Measurements from ENCODE around the gene AKAP12.
"Not testable (repeated sequence)": the region's sequence is repeated elsewhere in the genome, so short reads cannot be mapped to it uniquely, and the experiment has no call there.

The AKAP12 gene

DNA sequence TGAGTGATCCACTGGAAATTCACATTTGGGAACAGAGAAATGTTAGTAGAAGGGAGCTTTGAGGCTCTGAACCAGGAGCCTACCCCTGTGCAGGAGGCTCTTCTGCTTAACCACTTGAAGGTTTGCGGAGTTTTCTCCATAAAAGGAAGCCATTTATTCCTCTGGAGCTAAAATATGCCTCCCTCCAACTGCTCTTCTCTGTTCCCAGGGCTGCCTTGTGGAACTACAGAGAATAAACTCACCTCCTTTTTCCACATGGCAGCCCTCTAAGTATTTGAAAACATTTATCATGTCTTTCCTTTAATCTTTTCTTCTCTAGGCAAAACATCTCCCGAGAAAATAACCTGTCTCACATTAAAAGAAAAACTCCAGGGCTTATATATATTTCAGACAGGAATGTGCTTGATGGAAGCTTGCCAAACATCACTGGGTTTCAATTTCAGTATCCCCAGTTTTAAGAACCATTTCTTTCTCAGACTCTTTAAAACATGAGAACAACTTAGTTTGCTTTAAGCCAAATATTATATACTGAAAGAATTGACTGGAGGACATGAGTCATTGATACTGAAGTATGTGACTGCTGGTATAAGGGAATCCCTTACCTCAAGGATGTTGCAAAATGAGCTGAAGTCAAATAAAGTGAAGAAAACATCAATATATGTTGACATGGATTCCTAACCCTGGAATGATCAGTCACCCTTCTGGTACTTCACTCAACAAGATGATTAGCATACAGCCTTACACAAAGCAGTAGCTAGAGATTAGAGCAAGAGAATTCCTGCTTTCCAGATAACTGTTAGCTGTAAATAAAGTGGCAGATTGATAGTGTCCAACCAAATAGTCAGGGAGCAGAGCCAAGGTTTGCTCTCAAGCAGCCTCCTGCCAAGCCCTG is 77.6 kb downstream of the AKAP12 start:
- no peak for DNase-seq

GRCh38 chr6:151317995-151318365 is 78.2 kb downstream of the AKAP12 start:
- no peak for DNase-seq

GRCh38 chr6:151320140-151320539 is 80.4 kb downstream of the AKAP12 start:
- no peak for DNase-seq

DNA sequence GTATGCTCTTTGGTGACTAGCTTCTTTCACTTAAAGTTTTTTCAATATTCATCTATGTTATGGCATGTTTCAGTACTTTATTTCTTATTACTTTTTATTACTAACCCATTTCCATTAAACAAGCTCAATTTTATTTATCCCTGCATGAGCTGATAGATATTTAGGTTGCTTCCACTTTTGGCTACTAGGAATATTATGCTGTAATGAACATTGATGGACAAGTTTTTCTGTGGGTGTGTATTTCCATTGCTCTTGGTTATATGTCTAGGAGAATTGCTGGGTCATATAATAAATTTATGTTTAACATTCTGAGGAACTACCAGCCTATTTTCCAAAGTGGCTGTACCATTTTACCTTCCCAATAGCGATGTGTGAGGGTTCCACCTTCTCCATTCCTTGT is 81.7 kb downstream of the AKAP12 start:
- no peak for DNase-seq

DNA sequence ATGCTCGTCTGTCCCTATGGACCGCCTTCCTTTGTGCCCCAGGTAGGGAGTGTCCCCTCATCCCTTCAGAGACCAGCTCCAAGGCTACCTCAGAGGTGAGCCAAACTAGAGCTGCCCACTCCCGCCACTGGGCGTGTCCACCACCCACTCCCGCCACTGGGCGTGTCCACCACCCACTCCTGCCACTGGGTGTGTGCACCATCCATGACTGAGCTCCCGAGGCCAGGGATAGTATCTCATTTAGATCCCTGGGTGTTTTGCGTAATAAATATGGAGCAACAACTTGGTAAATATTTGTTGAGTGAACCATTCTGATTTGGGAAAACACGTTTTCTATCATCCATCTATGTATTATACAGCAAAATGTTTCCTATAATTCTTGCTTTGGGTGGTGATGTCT is 82.8 kb downstream of the AKAP12 start:
- DNase-seq = no peak

DNA sequence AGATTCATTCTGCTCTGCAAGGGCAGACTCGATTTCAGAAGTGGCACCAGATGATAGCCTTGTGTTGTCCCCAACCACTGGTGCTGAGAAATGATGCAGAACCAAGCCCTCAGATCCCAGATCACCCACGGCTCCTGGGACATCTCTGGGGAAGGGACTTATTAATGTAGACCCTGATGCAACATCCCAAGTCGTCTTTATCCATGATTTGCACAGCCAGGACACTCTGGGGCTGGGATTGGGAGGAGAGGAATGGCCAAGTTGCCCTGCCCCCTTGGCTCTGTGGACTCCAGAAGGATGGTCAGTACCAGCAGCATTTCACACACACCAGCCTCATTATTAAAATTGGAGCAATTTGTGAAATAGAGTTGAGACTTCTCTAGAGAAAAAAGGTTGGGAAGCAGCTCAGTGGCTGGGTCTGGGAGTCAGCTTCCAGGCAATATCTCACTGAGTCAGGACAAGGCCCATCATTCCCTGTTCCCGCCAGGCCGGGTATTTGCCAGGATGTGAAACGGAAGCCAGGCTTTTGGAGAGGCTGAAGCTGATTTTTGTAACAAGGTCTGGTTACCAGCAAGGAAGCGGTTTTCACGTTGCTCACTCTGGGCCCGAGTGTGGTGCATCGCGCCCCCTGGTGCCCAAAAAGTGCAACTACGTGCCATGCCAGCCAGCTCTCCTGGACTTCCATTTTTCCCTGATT is 84.2 kb downstream of the AKAP12 start:
- DNase-seq = peak; percentile 60

DNA sequence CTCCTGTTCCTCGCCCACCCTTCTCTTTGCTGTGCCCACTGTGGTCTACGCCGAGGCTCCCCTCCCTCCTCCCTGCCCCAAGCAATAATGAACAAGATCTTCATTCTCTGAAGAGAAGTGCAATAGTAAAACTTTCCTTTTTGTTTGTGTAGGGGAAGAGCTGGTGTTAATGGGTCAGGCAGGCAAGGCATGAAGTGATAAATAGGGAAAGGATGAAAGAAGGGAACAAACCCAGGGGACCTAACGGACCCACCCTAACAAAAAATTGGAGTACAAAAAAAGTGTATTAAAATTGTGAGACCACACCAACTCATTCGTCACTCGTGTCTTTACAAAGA is 84.7 kb downstream of the AKAP12 start:
- no peak for DNase-seq

- peak; percentile 8 for DNase-seq
Observed at GRCh38 chr6:151325075-151326050, 85.6 kb downstream of the AKAP12 start.

DNA sequence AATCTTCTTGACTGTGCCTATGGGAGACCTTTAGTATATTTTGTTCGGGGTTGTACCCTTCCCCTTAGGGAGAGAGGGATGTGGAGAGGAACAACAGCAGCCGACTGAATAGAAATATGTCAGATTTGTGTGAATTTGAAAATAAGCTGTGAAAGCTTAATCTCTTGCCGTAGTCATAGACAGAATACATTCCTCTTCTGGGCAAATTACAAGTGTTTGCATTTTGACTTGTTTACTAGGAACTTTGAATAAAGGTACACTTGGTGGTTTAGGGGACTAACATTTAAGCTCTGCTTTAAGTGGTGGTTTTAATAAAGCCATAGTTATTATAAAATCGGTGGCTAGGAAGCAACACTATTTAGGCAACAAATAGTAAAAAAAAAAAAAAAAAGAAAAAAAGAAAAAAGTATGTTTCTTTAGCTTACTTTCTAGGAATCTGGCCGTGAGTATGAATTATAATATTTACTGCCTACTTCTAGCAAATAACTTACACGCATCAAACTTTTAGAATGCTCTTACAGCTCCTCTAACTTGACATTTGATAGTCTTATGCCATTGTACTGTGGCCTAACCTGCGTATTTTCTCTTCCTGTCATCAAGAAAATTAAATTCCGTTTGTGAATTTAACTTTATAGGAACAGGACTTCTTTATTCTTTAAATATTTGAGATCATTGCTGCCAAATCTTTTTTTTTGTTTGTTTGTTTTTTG is 86.5 kb downstream of the AKAP12 start:
- DNase-seq = no peak

DNA sequence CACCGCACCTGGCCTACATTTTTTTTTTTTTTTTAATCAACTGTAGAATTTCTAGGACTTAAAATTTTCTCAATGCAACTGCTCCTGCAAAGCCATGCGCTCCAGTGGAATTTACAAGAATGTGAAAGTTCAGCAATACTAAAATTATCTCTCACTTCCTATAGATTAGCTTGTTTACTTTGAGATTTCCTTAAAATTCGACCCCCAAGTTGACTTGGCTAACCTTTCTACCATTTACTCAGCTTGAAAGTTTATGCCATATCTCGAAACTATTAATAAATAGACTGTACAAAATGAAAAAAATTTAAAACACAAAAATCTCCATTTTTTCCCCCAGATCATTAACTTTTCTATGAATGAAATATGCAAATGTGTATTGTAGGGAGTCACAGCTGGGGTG is 87.3 kb downstream of the AKAP12 start:
- no peak for DNase-seq

DNA sequence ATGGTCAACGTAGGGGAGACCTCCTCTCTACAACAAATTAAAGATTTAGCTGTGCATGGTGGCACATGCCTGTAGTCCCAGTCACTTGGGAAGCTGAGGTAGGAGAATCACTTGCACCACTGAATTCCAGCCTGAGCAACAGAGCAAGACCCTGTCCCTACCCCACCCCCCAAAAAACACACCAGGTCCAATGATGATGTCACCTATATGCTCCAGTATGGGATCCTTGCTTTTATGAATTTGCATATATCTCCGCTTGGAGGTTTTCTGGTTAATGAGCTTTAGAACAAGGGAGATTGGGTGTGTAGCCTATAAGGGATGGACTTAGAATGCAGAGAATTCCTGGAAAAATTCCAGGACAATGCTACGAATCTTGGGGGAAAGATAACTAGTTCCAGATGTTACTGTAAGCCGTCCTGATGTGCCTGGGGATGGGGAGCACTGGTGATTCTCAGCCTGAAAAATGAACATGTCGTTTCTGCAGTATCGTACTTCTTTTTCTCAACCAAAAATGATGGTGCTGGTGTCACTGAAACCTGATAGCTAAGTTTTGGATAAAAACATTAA is 90.4 kb downstream of the AKAP12 start:
- DNase-seq = no peak

DNA sequence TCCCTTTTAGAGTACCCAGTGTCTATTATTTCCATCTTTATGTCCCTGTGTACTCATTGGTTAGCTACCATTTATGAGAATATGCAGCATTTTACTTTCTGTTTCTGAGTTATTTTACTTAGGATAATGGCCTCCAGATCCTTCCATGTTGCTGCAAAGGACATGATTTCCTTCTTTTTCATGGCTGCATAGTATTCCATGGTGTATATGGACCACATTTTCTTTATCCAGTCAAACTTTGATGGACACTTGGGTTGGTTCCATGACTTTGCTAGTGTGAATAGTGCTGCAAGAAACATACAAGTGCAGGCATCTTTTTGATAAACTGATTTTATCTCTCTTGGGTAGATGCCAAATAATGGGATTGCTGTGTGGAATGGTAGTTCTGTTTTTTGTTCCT is 96.2 kb downstream of the AKAP12 start:
- no peak for DNase-seq

DNA sequence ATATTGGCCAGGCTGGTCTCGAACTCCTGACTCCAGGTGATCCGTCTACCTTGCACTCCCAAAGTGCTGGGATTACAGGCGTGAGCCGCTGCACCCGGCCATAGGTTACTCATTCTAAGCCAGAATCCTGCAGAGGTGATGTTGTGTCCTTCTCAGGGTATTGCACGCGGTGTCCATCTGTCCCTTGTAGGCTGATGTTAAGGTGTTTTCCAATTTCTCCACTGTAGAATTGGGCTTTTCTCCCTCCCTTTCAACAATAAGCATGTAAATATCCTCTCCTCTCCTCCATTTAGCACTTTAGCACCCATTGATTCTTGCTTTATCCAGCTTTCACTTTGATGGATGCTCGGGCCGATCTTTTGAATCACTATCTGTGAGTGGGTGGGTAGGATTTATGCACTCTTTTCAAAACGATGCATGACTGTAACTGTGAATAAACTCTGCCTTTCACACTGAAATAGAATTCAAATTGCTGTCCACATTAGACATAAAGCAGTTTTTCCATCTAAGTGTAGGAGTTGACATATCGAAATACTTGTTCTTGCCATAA is 99.0 kb downstream of the AKAP12 start:
- DNase-seq = no peak

DNA sequence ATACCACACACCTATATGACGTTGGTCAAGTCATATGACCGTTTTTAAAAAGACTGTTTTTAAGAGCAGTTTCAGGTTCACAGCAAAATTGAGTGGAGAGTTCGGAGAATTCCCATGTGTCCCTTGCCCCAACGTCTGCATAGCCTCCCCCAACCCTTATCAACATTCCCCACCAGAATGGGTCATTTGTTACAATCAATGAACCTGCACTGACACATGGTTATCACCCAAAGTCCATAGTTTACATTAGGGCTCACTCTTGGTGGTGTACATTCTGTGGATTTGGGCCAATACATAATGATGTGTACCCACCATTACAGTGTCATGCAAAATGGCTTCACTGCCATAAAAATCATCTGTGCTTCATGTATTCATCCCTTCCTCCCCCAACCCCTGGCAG is 99.6 kb downstream of the AKAP12 start:
- DNase-seq = no peak

GRCh38 chr6:151340219-151340978 is 100.6 kb downstream of the AKAP12 start:
- DNase-seq = no peak

GRCh38 chr6:151341476-151342195 is 101.9 kb downstream of the AKAP12 start:
- no peak for DNase-seq

DNA sequence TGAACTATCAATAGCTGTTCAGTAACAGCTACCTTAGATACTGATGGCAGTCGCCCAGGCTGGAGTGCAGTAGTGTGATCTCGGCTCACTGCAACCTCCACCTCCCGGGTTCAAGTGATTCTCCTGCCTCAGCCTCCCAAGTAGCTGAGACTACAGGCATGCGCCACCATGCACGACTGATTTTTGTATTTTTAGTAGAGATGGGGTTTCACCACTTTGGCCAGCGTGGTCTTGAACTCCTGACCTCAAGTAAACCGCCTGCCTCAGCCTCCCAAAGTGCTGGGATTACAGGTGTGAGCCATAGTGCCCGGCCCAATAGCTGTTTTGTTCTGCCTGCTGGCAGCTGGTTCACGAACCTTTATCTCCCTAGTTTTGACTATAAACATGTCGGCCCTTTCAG is 103.0 kb downstream of the AKAP12 start:
- DNase-seq = not testable (repeated sequence)

DNA sequence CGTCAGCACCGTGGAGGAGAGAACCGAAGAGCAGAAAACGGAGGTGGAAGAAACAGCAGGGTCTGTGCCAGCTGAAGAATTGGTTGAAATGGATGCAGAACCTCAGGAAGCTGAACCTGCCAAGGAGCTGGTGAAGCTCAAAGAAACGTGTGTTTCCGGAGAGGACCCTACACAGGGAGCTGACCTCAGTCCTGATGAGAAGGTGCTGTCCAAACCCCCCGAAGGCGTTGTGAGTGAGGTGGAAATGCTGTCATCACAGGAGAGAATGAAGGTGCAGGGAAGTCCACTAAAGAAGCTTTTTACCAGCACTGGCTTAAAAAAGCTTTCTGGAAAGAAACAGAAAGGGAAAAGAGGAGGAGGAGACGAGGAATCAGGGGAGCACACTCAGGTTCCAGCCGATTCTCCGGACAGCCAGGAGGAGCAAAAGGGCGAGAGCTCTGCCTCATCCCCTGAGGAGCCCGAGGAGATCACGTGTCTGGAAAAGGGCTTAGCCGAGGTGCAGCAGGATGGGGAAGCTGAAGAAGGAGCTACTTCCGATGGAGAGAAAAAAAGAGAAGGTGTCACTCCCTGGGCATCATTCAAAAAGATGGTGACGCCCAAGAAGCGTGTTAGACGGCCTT is 110.0 kb downstream of the AKAP12 start:
- DNase-seq = no peak

DNA sequence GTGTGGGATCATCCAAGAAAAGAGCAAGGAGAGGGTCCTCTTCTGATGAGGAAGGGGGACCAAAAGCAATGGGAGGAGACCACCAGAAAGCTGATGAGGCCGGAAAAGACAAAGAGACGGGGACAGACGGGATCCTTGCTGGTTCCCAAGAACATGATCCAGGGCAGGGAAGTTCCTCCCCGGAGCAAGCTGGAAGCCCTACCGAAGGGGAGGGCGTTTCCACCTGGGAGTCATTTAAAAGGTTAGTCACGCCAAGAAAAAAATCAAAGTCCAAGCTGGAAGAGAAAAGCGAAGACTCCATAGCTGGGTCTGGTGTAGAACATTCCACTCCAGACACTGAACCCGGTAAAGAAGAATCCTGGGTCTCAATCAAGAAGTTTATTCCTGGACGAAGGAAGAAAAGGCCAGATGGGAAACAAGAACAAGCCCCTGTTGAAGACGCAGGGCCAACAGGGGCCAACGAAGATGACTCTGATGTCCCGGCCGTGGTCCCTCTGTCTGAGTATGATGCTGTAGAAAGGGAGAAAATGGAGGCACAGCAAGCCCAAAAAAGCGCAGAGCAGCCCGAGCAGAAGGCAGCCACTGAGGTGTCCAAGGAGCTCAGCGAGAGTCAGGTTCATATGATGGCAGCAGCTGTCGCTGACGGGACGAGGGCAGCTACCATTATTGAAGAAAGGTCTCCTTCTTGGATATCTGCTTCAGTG is 110.8 kb downstream of the AKAP12 start:
- DNase-seq = no peak

All from hematopoietic multipotent progenitor cell treated with erythropoietin and hydrocortisone succinate and interleukin-3 and kit ligand, for 8 days (in vitro differentiated cells).